D721Med (cell line): ENCODE results near the gene ZNF616.

Experiments
- DNase-seq: peaks from one replicate; pipeline ENCODE4 v3.0.0; 2011; ENCODE audit warnings: low spot score; ENCODE audit not compliant: insufficient read length
- FAIRE-seq: peaks from 2 replicates; lab custom pipeline; 2011; peaks lifted over from hg19 to GRCh38; lab: Jason Lieb, UNC
- CTCF ChIP-seq: IDR thresholded peaks from 2 replicates; pipeline ENCODE4 v1.5.1; 2012; ENCODE audit warnings: mild to moderate bottlenecking, control low read depth; ENCODE audit not compliant: insufficient read depth; ENCODE audit errors: missing control alignments

ZNF616 gene

GRCh38 chr19:52138983-52139251 is 821 bp downstream of the ZNF616 start:
- FAIRE-seq (no peak), DNase-seq (no peak)
- no peak for TF ChIP-seq CTCF

GRCh38 chr19:52138278-52138982 is 1.3 kb downstream of the ZNF616 start:
- DNase-seq (no peak), FAIRE-seq (no peak)
- TF ChIP-seq CTCF, result no peak

GRCh38 chr19:52120286-52120685 is 19.5 kb downstream of the ZNF616 start:
- TF ChIP-seq CTCF, result no peak
- no peak for DNase-seq
- no peak for FAIRE-seq

GRCh38 chr19:52115526-52116053 is 24.1 kb downstream of the ZNF616 start:
- no peak for DNase-seq
- no peak for FAIRE-seq

GRCh38 chr19:52114691-52115090 is 25.0 kb downstream of the ZNF616 start:
- TF ChIP-seq CTCF, result no peak
- no peak for DNase-seq
- no peak for FAIRE-seq

More at GRCh38 chr19:52115526-52116053, 24.1 kb downstream of the ZNF616 start:
- no peak for TF ChIP-seq CTCF

- no peak for TF ChIP-seq CTCF
- FAIRE-seq (no peak), DNase-seq (no peak)
Observed at GRCh38 chr19:52112624-52113023, 27.1 kb downstream of the ZNF616 start.

GRCh38 chr19:52110780-52111179 is 29.0 kb downstream of the ZNF616 start:
- no peak for FAIRE-seq

More at GRCh38 chr19:52110780-52111179, 29.0 kb downstream of the ZNF616 start:
- no peak for TF ChIP-seq CTCF
- DNase-seq, result no peak
